H9 (cell line): ENCODE measurements around the gene ACO1. TPM values are rescaled to one million over a fixed set of nuclear protein-coding genes. Genes with fewer than 3 reads are reported as not detected.

ENCODE experiments used
- DNase-seq: peaks from one replicate; pipeline ENCODE4 v3.0.0-alpha.2; 2017
- H2AFZ ChIP-seq: one replicate; pipeline ENCODE4 v1.6.1; 2013; ENCODE audit warnings: mild to moderate bottlenecking, low read length, control low read depth, moderate library complexity
- H2AK5ac ChIP-seq: 2 replicates; pipeline ENCODE4 v1.6.1; 2013; ENCODE audit warnings: low read length, control low read depth, mixed read lengths; ENCODE audit not compliant: insufficient read length
- H2BK120ac ChIP-seq: one replicate; pipeline ENCODE4 v1.6.1; 2013; ENCODE audit warnings: low read depth, mild to moderate bottlenecking, low read length, control low read depth, inconsistent platforms; ENCODE audit not compliant: poor library complexity, severe bottlenecking
- H2BK12ac ChIP-seq: 2 replicates; pipeline ENCODE4 v1.6.1; 2013; ENCODE audit warnings: low read length, control low read depth, mixed read lengths, low read depth; ENCODE audit not compliant: insufficient read length
- H2BK15ac ChIP-seq: 2 replicates; pipeline ENCODE4 v1.6.1; 2013; ENCODE audit warnings: low read depth, low read length, control low read depth
- H2BK20ac ChIP-seq: one replicate; pipeline ENCODE4 v1.6.1; 2013; ENCODE audit warnings: low read depth, mild to moderate bottlenecking, low read length, control low read depth, inconsistent platforms; ENCODE audit not compliant: poor library complexity, severe bottlenecking
- H2BK5ac ChIP-seq: 2 replicates; pipeline ENCODE4 v1.6.1; 2013; ENCODE audit warnings: low read length, control low read depth, mixed read lengths; ENCODE audit not compliant: insufficient read length
- H3K14ac ChIP-seq: 2 replicates; pipeline ENCODE4 v1.6.1; 2013; ENCODE audit warnings: low read length, control low read depth; ENCODE audit not compliant: insufficient read depth
- H3K18ac ChIP-seq: 2 replicates; pipeline ENCODE4 v1.6.1; 2013; ENCODE audit warnings: low read depth, mild to moderate bottlenecking, mixed read lengths, low read length, control low read depth; ENCODE audit not compliant: insufficient read length
- H3K23ac ChIP-seq: 2 replicates; pipeline ENCODE4 v1.6.1; 2013; ENCODE audit warnings: low read length, control low read depth, mixed read lengths, low read depth; ENCODE audit not compliant: insufficient read length
- H3K23me2 ChIP-seq: 2 replicates; pipeline ENCODE4 v1.6.1; 2013; ENCODE audit warnings: low read depth, mild to moderate bottlenecking, mixed read lengths, low read length, control low read depth; ENCODE audit not compliant: insufficient read length, poor library complexity, severe bottlenecking
- H3K27ac ChIP-seq: 2 replicates; pipeline ENCODE4 v1.5.1; 2013; ENCODE audit warnings: low read length, control low read depth, mixed read lengths, low read depth; ENCODE audit not compliant: insufficient read length
- H3K27me3 ChIP-seq: 2 replicates; pipeline ENCODE4 v1.6.1; 2013; ENCODE audit warnings: low read length, control low read depth, inconsistent platforms; ENCODE audit not compliant: insufficient read depth
- H3K4ac ChIP-seq: 2 replicates; pipeline ENCODE4 v1.6.1; 2013; ENCODE audit warnings: low read depth, mild to moderate bottlenecking, control low read depth, inconsistent platforms, low read length, moderate library complexity
- H3K4me1 ChIP-seq: 2 replicates; pipeline ENCODE4 v1.6.1; 2013; ENCODE audit warnings: low read length, control low read depth, inconsistent platforms; ENCODE audit not compliant: insufficient read depth
- H3K4me2 ChIP-seq: 2 replicates; pipeline ENCODE4 v1.6.1; 2013; ENCODE audit warnings: low read length, control low read depth, mixed read lengths; ENCODE audit not compliant: insufficient read length, insufficient read depth
- H3K56ac ChIP-seq: 2 replicates; pipeline ENCODE4 v1.6.1; 2013; ENCODE audit warnings: low read depth, mild to moderate bottlenecking, mixed read lengths, low read length, control low read depth; ENCODE audit not compliant: insufficient read length
- H3K79me1 ChIP-seq: 2 replicates; pipeline ENCODE4 v1.6.1; 2013; ENCODE audit warnings: low read depth, mild to moderate bottlenecking, moderate library complexity, low read length, control low read depth, inconsistent platforms; ENCODE audit not compliant: insufficient read depth, poor library complexity, severe bottlenecking
- H3K79me2 ChIP-seq: 2 replicates; pipeline ENCODE4 v1.6.1; 2013; ENCODE audit warnings: low read length, control low read depth, inconsistent platforms; ENCODE audit not compliant: insufficient read depth
- H3K9ac ChIP-seq: 2 replicates; pipeline ENCODE4 v1.6.1; 2013; ENCODE audit warnings: low read length, control low read depth, mixed read lengths; ENCODE audit not compliant: insufficient read length; ENCODE audit errors: extremely low read depth
- H3K9me3 ChIP-seq: one replicate; pipeline ENCODE4 v1.6.1; 2013; ENCODE audit warnings: low read depth, low read length, inconsistent platforms; ENCODE audit not compliant: control insufficient read depth
- H3T11ph ChIP-seq: one replicate; pipeline ENCODE4 v1.6.1; 2013; ENCODE audit warnings: mild to moderate bottlenecking, low read length, control low read depth, inconsistent platforms
- H4K20me1 ChIP-seq: one replicate; pipeline ENCODE4 v1.6.1; 2013; ENCODE audit not compliant: control insufficient read depth, insufficient read length, insufficient read depth
- H4K5ac ChIP-seq: 2 replicates; pipeline ENCODE4 v1.6.1; 2013; ENCODE audit warnings: low read depth, mild to moderate bottlenecking, mixed read lengths, low read length, control low read depth; ENCODE audit not compliant: insufficient read length
- H4K8ac ChIP-seq: replicated peaks from 2 replicates; pipeline ENCODE4 v1.6.1; 2013; ENCODE audit warnings: low read length, control low read depth, mixed read lengths, low read depth; ENCODE audit not compliant: insufficient read length
- H4K91ac ChIP-seq: 2 replicates; pipeline ENCODE4 v1.6.1; 2013; ENCODE audit warnings: low read depth, mild to moderate bottlenecking, moderate library complexity, mixed read lengths, low read length, control low read depth; ENCODE audit not compliant: insufficient read length
- H3K27ac Mint-ChIP-seq, 3 experiments: 2 replicates in 2 of 3; 3 replicates in 1 of 3; pipeline ENCODE4 v1.8.0; 2020 to 2021; ENCODE audit warnings: mixed read lengths in 3 of 3, mild to moderate bottlenecking in 1 of 3, moderate library complexity in 1 of 3
- H3K27me3 Mint-ChIP-seq: 2 replicates; pipeline ENCODE4 v1.8.0; 2021; ENCODE audit warnings: low read depth, mild to moderate bottlenecking, moderate library complexity, mixed read lengths
- H3K36me3 Mint-ChIP-seq, 3 experiments: 2 replicates in 2 of 3; 3 replicates in 1 of 3; pipeline ENCODE4 v1.8.0; 2020 to 2021; ENCODE audit warnings: low read depth in 3 of 3, mixed read lengths in 3 of 3; ENCODE audit not compliant: insufficient read depth in 1 of 3
- H3K4me1 Mint-ChIP-seq, 2 experiments: 2 replicates each; pipeline ENCODE4 v1.8.0; 2020; ENCODE audit warnings: mixed read lengths in 2 of 2
- H3K4me3 Mint-ChIP-seq, 2 experiments: 2 replicates in 1 of 2; 3 replicates in 1 of 2; pipeline ENCODE4 v1.8.0; 2020 to 2021; ENCODE audit warnings: mild to moderate bottlenecking in 2 of 2, mixed read lengths in 2 of 2, moderate library complexity in 1 of 2
- H3K9me3 Mint-ChIP-seq, 2 experiments: 2 replicates in 1 of 2; 3 replicates in 1 of 2; pipeline ENCODE4 v1.8.0; 2020; ENCODE audit warnings: mild to moderate bottlenecking in 2 of 2, mixed read lengths in 2 of 2, moderate library complexity in 1 of 2
- CTCF ChIP-seq: fragments of 200-600 bp; sonication (generic); conservative IDR thresholded peaks from 3 replicates; pipeline ENCODE4 v1.8.0; 2021; ENCODE audit warnings: antibody characterized with exemption, mild to moderate bottlenecking
- WGBS: extraction: QIAGEN DNeasy Blood & Tissue Kit; methylation state at CpG from one replicate; pipeline ENCODE4 v1.1.7; 2013; ENCODE audit warnings: missing lambda C conversion rate, low lambda C conversion rate, mixed read lengths; ENCODE audit not compliant: insufficient read length; ENCODE audit errors: extremely low coverage; 5-methylcytosine and 5-hydroxymethylcytosine counted together
- total RNA-seq: library from RNA; stranded (reverse); gene quantifications from 2 replicates; pipeline ENCODE4 v1.2.1, GENCODE V29; 2021

ACO1 gene
- total RNA-seq, 1 experiment from 2014 or later: 44.5 TPM

GRCh38 chr9:32423371-32423770 is 38.9 kb downstream of the ACO1 start:
- no peak for DNase-seq
- H4K91ac ChIP-seq: no peak overlapping the region
- no peak overlapping the region for H3K14ac ChIP-seq
- no peak overlapping the region for H4K5ac ChIP-seq
- Mint-ChIP-seq H3K4me3 (no peak overlapping the region), H3K9me3 (no peaks in the 10 kb centered on the region), H3K27me3 (no peaks in the 10 kb centered on the region), H3K27ac (no peak overlapping the region), H3K36me3 (peaks cover 25 to 55% (median 29%) of the 10 kb centered on the region in 3 experiments), H3K4me1 (no peaks in the 10 kb centered on the region)
- no peak overlapping the region for H2BK120ac ChIP-seq
- no peak overlapping the region for H3K56ac ChIP-seq
- H3K4ac ChIP-seq: no peak overlapping the region
- H3K9me3 ChIP-seq: no peaks in the 10 kb centered on the region
- H2BK12ac ChIP-seq: no peak overlapping the region
- no peak overlapping the region for H2AK5ac ChIP-seq
- WGBS: no CpG with 5 or more reads among the region's 4 CpGs
- H2AFZ ChIP-seq: no peak overlapping the region
- no peak overlapping the region for H3K18ac ChIP-seq
- H3K23ac ChIP-seq: no peak overlapping the region
- no peak overlapping the region for H3K9ac ChIP-seq
- H3K27me3 ChIP-seq: no peaks in the 10 kb centered on the region
- no peak overlapping the region for H2BK15ac ChIP-seq
- TF ChIP-seq CTCF: no peak
- no peaks in the 10 kb centered on the region for H3K4me1 ChIP-seq
- no peaks in the 10 kb centered on the region for H3K79me1 ChIP-seq
- no peaks in the 10 kb centered on the region for H3K23me2 ChIP-seq
- H3K27ac ChIP-seq: no peak overlapping the region
- H3K4me2 ChIP-seq: no peak overlapping the region
- no peak overlapping the region for H4K8ac ChIP-seq
- H2BK5ac ChIP-seq: no peak overlapping the region
- no peaks in the 10 kb centered on the region for H4K20me1 ChIP-seq
- H3K79me2 ChIP-seq: no peaks in the 10 kb centered on the region
- no peak overlapping the region for H3T11ph ChIP-seq
- H2BK20ac ChIP-seq: no peak overlapping the region
